ENCODE results near the gene HLA-DQA1.

GRCh38 chr6:32638532-32639219 lies 1.5 kb downstream of the HLA-DQA1 start:
- no peak for TF ChIP-seq CTCF (IDR thresholded peaks at IDR 0.05; ENCODE audit: insufficient read depth, low read length, poor library complexity, severe bottlenecking)
- no peak for TF ChIP-seq EZH2phosphoT487 (conservative IDR thresholded peaks at IDR 0.05; ENCODE audit: low read length)
